ENCODE results near the gene SAP30. TPM values are rescaled to one million over a fixed set of nuclear protein-coding genes. Genes with fewer than 3 reads are reported as not detected.

Gene SAP30
- total and polyA plus RNA-seq, 2 of the 4 experiments (the other 2 are of a cell fraction): 3.8 to 11.7 TPM

- Histone ChIP-seq H3K18ac (ENCODE audit: low read depth, low read length) (no peak overlapping the region), H2AFZ (replicated peaks; ENCODE audit: low read length, poor library complexity) (no peak overlapping the region), H2BK120ac (ENCODE audit: low read depth, low read length) (no peak overlapping the region), H3K23ac (ENCODE audit: low read depth, low read length) (no peak overlapping the region), H3K79me1 (ENCODE audit: low read depth in 1 of 2, low read length in 2 of 2) (no peaks in the 10 kb centered on the region), H4K5ac (ENCODE audit: low read depth, low read length) (no peak overlapping the region), H4K8ac (ENCODE audit: low read depth in 2 of 2, low read length in 2 of 2) (no peak overlapping the region), H2BK15ac (ENCODE audit: low read depth, low read length) (no peak overlapping the region), H4K91ac (ENCODE audit: insufficient read depth, low read depth, low read length) (no peak overlapping the region), H3K4ac (ENCODE audit: low read depth, low read length) (no peak overlapping the region), H3K27me3 (ENCODE audit: control insufficient read depth, insufficient read depth, low read length) (no peaks in the 10 kb centered on the region), H3K9me1 (ENCODE audit: insufficient read depth, low read length) (no peaks in the 10 kb centered on the region), H3K4me1 (ENCODE audit: control insufficient read depth, insufficient read depth, low read length) (no peaks in the 10 kb centered on the region), H3K4me2 (ENCODE audit: low read depth, low read length) (no peak overlapping the region), H2BK20ac (ENCODE audit: low read depth, low read length) (no peak overlapping the region), H3K9ac (ENCODE audit: low read depth, low read length) (no peak overlapping the region), H4K20me1 (ENCODE audit: insufficient read depth, low read length) (no peaks in the 10 kb centered on the region), H3K27ac (ENCODE audit: insufficient read depth, low read length) (no peak overlapping the region), H2BK5ac (ENCODE audit: low read depth, low read length, poor library complexity, severe bottlenecking) (no peak overlapping the region), H3K9me3 (ENCODE audit: control insufficient read depth, insufficient read depth, low read length) (no peaks in the 10 kb centered on the region), H2AK9ac (replicated peaks; ENCODE audit: low read depth, low read length, poor library complexity) (no peak overlapping the region), H3K36me3 (ENCODE audit: control insufficient read depth, insufficient read depth, low read length) (0 out of 2 replicates have a peak, but pooled peaks cover 1% of the 10 kb centered on the region), H2AK5ac (ENCODE audit: low read depth, low read length) (no peak overlapping the region), H3K4me3 (ENCODE audit: insufficient read depth, low read depth, low read length) (no peak overlapping the region), H3K14ac (replicated peaks; ENCODE audit: low read depth, low read length) (no peak overlapping the region), H3K56ac (ENCODE audit: extremely low read depth, insufficient read depth, low read length) (no peak overlapping the region)
- ATAC-seq (ENCODE audit: low read depth) (no peak), DNase-seq (no peak)
- BruUV-seq (replicated peaks): no TSS peak
- TF ChIP-seq CHD1 (IDR thresholded peaks at IDR 0.05; ENCODE audit: low read depth, low read length) (no peak), SMC3 (IDR thresholded peaks at IDR 0.05; ENCODE audit: low read depth, low read length) (no peak), CEBPB (IDR thresholded peaks at IDR 0.05; ENCODE audit: low read depth, low read length) (no peak), MAFK (IDR thresholded peaks at IDR 0.05; ENCODE audit: low read depth, low read length) (no peak), CTCF (conservative IDR thresholded peaks at IDR 0.05; ENCODE audit: low read depth, low read length) (no peak)
- intact Hi-C loops (cut with micrococcal nuclease) (no loop called here), dilution Hi-C loops (cut with HindIII; ENCODE audit: low sequenced_read_pairs, unreplicated experiment) (no loop called here), in situ Hi-C loops (cut with MboI; ENCODE audit: low sequenced_read_pairs) (no loop called here)
- POLR2A ChIA-PET (ENCODE audit: unreplicated experiment): no interaction called here
- no CpG with 5 or more reads among the region's 1 CpG for WGBS, 2 experiments (ENCODE audit: extremely low coverage in 2 of 2, insufficient read length in 1 of 2)
- CTCF ChIA-PET: interaction anchor here (0.6 kb wide), 1 partner anchor 40 kb away, joined by 7 read pairs; no protein-coding TSS in a partner anchor
These were observed 10.9 kb downstream of the SAP30 start for GRCh38 chr4:173381610-173382009.
